Natural killer cell (primary cell): ENCODE results near the gene KIRREL3. TPM values are rescaled to one million over a fixed set of nuclear protein-coding genes. Genes with fewer than 3 reads are reported as not detected.

Experiments used
- ATAC-seq, 3 donors: fragments of 150-1000 bp in 2 of 3; fragments of 200-7000 bp in 1 of 3; cut with Tn5 transposase; 1 replicate in 1 of 3; 2 replicates in 2 of 3; pipeline ENCODE4 v1.10.0; 2021; ENCODE audit warnings: mild to moderate bottlenecking in 2 of 3, moderate library complexity in 2 of 3
- DNase-seq, 2 donors: peaks; one replicate each; pipeline versions ENCODE4 v3.0.0 to v3.0.0-alpha.2; 2013 to 2021; ENCODE audit warnings: mixed read lengths in 1 of 2
- H3K27ac ChIP-seq: one replicate; pipeline ENCODE4 v1.5.1; 2013; ENCODE audit warnings: mild to moderate bottlenecking, low read length
- H3K27me3 ChIP-seq: one replicate; pipeline ENCODE4 v1.6.1; 2013; ENCODE audit warnings: low read length; ENCODE audit not compliant: control insufficient read depth, insufficient read depth
- H3K36me3 ChIP-seq: one replicate; pipeline ENCODE4 v1.6.1; 2013; ENCODE audit warnings: low read length; ENCODE audit not compliant: control insufficient read depth, insufficient read depth
- H3K4me1 ChIP-seq: one replicate; pipeline ENCODE4 v1.6.1; 2013; ENCODE audit warnings: low read length; ENCODE audit not compliant: control insufficient read depth, insufficient read depth
- H3K4me3 ChIP-seq: one replicate; pipeline ENCODE4 v1.5.1; 2013; ENCODE audit warnings: low read length
- H3K9me3 ChIP-seq: one replicate; pipeline ENCODE4 v1.6.1; 2013; ENCODE audit warnings: low read length; ENCODE audit not compliant: control insufficient read depth, insufficient read depth
- H3K27ac Mint-ChIP-seq, 2 donors: one replicate each; pipeline ENCODE4 v1.8.0; 2022; ENCODE audit warnings: mild to moderate bottlenecking in 2 of 2, mixed read lengths in 2 of 2, moderate library complexity in 1 of 2
- H3K27me3 Mint-ChIP-seq, 2 donors: one replicate each; pipeline ENCODE4 v1.8.0; 2022; ENCODE audit warnings: low read depth in 2 of 2, mixed read lengths in 2 of 2
- H3K36me3 Mint-ChIP-seq: one replicate; pipeline ENCODE4 v1.8.0; 2022; ENCODE audit warnings: mixed read lengths
- H3K4me1 Mint-ChIP-seq, 2 donors: one replicate each; pipeline ENCODE4 v1.8.0; 2022; ENCODE audit warnings: mixed read lengths in 2 of 2
- H3K4me3 Mint-ChIP-seq: one replicate; pipeline ENCODE4 v1.8.0; 2022; ENCODE audit warnings: mild to moderate bottlenecking, moderate library complexity, mixed read lengths
- H3K9me3 Mint-ChIP-seq, 2 donors: one replicate each; pipeline ENCODE4 v1.8.0; 2022; ENCODE audit warnings: mixed read lengths in 2 of 2
- WGBS: methylation state at CpG from one replicate; pipeline ENCODE4 v1.1.7; 2013; ENCODE audit warnings: missing lambda C conversion rate; ENCODE audit not compliant: insufficient coverage; 5-methylcytosine and 5-hydroxymethylcytosine counted together
- intact Hi-C: fragments of 100-400 bp; cut with micrococcal nuclease; formaldehyde crosslinking; loops from one replicate; pipeline ENCODE4 v1.14.2; 2022
- total RNA-seq, 4 donors: library from RNA; stranded (reverse); fragments of 120-200 nt in 1 of 4; gene quantifications; one replicate each; pipeline versions ENCODE4 v1.2.3 to v1.2.4, GENCODE V29; 2013 to 2022
- TF ChIP-seq, protein P1 (sequence below): fragments of 200-600 bp; IDR thresholded peaks from one replicate; pipeline ENCODE4 v1.8.0; 2022; ENCODE audit warnings: antibody characterized with exemption

KIRREL3 gene
- total RNA-seq, 3 donors from 2014 or later (not counting 1 experiment from before 2014, with no cell fraction given): not detected

DNA sequence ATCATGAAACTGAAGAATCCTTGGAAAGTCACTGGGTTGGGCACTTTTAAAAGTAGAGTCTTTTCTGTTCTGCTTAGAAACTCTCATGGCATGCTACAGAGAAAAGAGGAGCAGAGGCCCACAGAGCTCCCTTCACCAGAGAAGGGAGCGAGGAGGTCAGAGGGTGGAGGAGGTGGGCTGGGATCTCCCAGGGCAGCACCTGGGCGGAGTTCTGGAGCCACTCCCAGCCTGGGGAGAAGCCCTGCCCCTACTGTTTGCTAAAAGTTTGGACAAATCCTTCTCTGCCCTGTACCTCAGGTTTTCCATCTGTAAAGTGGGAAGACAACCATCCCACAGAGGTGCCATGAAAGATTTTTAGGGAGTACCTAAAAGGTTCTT is 299.1 kb downstream of the KIRREL3 start:
- H3K27ac ChIP-seq: no peak overlapping the region
- no peak overlapping the region for H3K27ac Mint-ChIP-seq
- TF ChIP-seq, protein P1, sequence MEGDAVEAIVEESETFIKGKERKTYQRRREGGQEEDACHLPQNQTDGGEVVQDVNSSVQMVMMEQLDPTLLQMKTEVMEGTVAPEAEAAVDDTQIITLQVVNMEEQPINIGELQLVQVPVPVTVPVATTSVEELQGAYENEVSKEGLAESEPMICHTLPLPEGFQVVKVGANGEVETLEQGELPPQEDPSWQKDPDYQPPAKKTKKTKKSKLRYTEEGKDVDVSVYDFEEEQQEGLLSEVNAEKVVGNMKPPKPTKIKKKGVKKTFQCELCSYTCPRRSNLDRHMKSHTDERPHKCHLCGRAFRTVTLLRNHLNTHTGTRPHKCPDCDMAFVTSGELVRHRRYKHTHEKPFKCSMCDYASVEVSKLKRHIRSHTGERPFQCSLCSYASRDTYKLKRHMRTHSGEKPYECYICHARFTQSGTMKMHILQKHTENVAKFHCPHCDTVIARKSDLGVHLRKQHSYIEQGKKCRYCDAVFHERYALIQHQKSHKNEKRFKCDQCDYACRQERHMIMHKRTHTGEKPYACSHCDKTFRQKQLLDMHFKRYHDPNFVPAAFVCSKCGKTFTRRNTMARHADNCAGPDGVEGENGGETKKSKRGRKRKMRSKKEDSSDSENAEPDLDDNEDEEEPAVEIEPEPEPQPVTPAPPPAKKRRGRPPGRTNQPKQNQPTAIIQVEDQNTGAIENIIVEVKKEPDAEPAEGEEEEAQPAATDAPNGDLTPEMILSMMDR: no peak
- H3K4me1 ChIP-seq: no peaks in the 10 kb centered on the region
- no peak overlapping the region for H3K4me3 Mint-ChIP-seq
- ATAC-seq (no peak), DNase-seq (no peak)
- WGBS: 96% methylated on average over 2 of the region's 2 CpGs
- H3K36me3 Mint-ChIP-seq: no peaks in the 10 kb centered on the region
- H3K27me3 Mint-ChIP-seq: peaks cover 7 to 10% of the 10 kb centered on the region in 2 donors
- no peaks in the 10 kb centered on the region for H3K27me3 ChIP-seq
- no peak overlapping the region for H3K4me3 ChIP-seq
- no peaks in the 10 kb centered on the region for H3K36me3 ChIP-seq
- no peaks in the 10 kb centered on the region for H3K9me3 ChIP-seq
- H3K4me1 Mint-ChIP-seq: no peaks in the 10 kb centered on the region
- H3K9me3 Mint-ChIP-seq: no peaks in the 10 kb centered on the region
- intact Hi-C loops: no loop called here

DNA sequence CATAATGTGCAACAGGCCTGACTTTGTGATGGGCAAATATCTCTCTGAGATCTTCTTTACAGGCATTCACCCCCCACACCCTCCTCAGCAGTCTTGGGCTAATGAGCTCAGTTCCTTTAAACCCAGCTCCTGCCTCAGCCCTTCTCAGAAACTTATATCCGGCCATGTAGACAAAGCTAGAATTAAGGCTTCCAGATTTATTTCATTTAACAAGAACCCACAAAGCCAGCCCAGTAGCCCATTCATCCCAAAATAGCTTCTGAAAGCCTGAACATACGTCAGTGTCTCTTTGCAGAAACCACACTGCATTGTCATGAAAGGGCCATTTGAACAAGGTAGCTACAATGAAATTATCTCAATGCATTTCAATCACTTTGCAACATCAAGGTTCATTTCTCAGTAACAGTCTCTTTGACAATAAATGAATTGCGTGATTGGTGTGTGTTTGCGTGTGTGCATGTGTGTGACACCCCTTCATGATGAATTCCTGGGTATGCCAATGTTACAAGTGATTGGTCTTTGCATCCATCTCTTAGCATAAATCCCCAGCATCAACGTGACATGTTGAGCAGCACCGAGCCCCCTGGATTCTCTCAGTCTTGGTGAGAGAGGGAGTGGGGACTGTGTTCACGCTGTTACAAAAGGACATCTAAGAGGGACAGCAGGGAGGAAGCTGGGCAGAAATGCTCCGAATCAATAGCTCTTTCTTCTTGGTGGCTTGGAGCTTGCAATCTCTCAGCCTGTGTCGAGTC is 299.6 kb downstream of the KIRREL3 start:
- no peaks in the 10 kb centered on the region for H3K36me3 Mint-ChIP-seq
- H3K36me3 ChIP-seq: no peaks in the 10 kb centered on the region
- no peak overlapping the region for H3K4me3 ChIP-seq
- H3K27me3 ChIP-seq: no peaks in the 10 kb centered on the region
- H3K27ac Mint-ChIP-seq: no peak overlapping the region
- no peak overlapping the region for H3K27ac ChIP-seq
- intact Hi-C loops: no loop called here
- no peaks in the 10 kb centered on the region for H3K9me3 Mint-ChIP-seq
- no peak for DNase-seq
- ATAC-seq: no peak
- WGBS: 81% methylated on average over 9 of the region's 9 CpGs
- H3K4me1 Mint-ChIP-seq: no peaks in the 10 kb centered on the region
- H3K27me3 Mint-ChIP-seq: peaks cover 13 to 15% of the 10 kb centered on the region in 2 donors
- H3K4me3 Mint-ChIP-seq: no peak overlapping the region
- H3K9me3 ChIP-seq: no peaks in the 10 kb centered on the region
- no peaks in the 10 kb centered on the region for H3K4me1 ChIP-seq
- TF ChIP-seq, protein P1: no peak

DNA sequence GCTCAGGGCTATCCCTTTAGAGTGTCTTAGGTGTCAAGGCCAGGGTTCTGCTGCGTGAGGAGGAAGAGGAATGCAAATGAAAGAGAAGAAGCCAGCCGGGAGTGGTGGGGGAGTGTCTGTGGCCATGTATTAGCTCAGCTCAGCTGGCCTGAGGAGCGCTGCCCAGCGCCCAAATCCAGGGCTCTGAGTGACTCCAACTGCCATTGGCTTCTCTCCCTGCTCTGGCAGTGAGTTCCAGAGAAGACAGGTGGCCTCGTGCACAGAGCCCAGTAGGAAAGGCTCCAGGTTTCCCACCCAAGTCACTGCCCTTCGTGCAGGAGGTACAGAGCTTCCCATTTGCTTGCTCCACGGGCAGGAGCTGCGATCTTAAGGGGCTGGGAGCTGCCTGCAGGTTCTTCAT is 302.0 kb downstream of the KIRREL3 start:
- H3K27ac Mint-ChIP-seq: no peak overlapping the region
- 65% methylated on average over 8 of the region's 8 CpGs for WGBS
- no peaks in the 10 kb centered on the region for H3K9me3 Mint-ChIP-seq
- H3K4me1 Mint-ChIP-seq: no peaks in the 10 kb centered on the region
- TF ChIP-seq, protein P1: no peak
- no peaks in the 10 kb centered on the region for H3K36me3 ChIP-seq
- intact Hi-C loops: no loop called here
- H3K27me3 ChIP-seq: no peaks in the 10 kb centered on the region
- DNase-seq: no peak
- no peak for ATAC-seq
- H3K27me3 Mint-ChIP-seq: peaks cover 14 to 15% of the 10 kb centered on the region in 2 donors
- no peaks in the 10 kb centered on the region for H3K4me1 ChIP-seq
- no peak overlapping the region for H3K4me3 Mint-ChIP-seq
- no peaks in the 10 kb centered on the region for H3K9me3 ChIP-seq
- H3K36me3 Mint-ChIP-seq: no peaks in the 10 kb centered on the region
- H3K4me3 ChIP-seq: no peak overlapping the region
- H3K27ac ChIP-seq: no peak overlapping the region

DNA sequence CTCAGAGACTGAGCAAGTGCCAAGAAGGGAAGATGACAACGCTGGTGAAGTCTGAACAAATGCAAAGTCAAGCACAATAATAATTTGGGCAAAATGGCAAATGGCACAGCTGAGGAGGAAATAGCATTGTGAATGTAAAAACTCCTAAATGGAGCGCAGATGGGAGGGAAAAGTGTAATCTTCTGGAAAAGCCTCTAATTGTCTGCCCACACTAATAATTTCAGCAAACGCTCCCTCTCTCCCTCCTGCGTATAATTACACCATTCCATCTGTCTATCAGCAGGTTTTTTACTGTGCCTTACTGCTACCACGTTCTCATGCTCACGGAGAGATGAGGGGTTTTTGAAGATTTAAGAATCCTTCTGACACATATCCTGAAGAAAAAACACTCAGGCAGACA is 302.6 kb downstream of the KIRREL3 start:
- Mint-ChIP-seq H3K27me3 (peaks cover 14 to 17% of the 10 kb centered on the region in 2 donors), H3K27ac (no peak overlapping the region), H3K36me3 (no peaks in the 10 kb centered on the region), H3K9me3 (no peaks in the 10 kb centered on the region), H3K4me3 (no peak overlapping the region), H3K4me1 (no peaks in the 10 kb centered on the region)
- no peaks in the 10 kb centered on the region for H3K9me3 ChIP-seq
- no peaks in the 10 kb centered on the region for H3K36me3 ChIP-seq
- no peak overlapping the region for H3K4me3 ChIP-seq
- no peaks in the 10 kb centered on the region for H3K27me3 ChIP-seq
- H3K4me1 ChIP-seq: no peaks in the 10 kb centered on the region
- TF ChIP-seq, protein P1: no peak
- no peak overlapping the region for H3K27ac ChIP-seq
- intact Hi-C loops: no loop called here
- 88% methylated on average over 3 of the region's 6 CpGs for WGBS
- ATAC-seq: no peak
- DNase-seq: no peak
